H1 (cell line): ENCODE results near the gene LFNG. TPM values are rescaled to one million over a fixed set of nuclear protein-coding genes. Genes with fewer than 3 reads are reported as not detected.

Source experiments
- CTCF ChIA-PET: fragments of 300-600 bp; sonication (Branson Sonifier 250); formaldehyde crosslinking; loops from one replicate; lab custom pipeline; 2021; ENCODE audit not compliant: partially characterized antibody; lab: Charles Lee
- POLR2A ChIA-PET: fragments of 300-600 bp; sonication (Branson Sonifier 250); formaldehyde crosslinking; loops from one replicate; lab custom pipeline; 2021; ENCODE audit warnings: inconsistent platforms; ENCODE audit not compliant: partially characterized antibody; lab: Charles Lee
- DNase-seq, 2 experiments: peaks; one replicate each; pipeline versions ENCODE4 v3.0.0 to v3.0.0-alpha.2; 2010 to 2022; ENCODE audit warnings: low spot score in 2 of 2, low read depth in 1 of 2, mixed read lengths in 1 of 2
- FAIRE-seq: peaks from 2 replicates; lab custom pipeline; 2011; peaks lifted over from hg19 to GRCh38; lab: Jason Lieb, UNC
- H2AFZ ChIP-seq: 2 replicates; pipeline ENCODE4 v1.8.1; 2012; ENCODE audit warnings: low read length, inconsistent platforms
- H2AK5ac ChIP-seq: 2 replicates; pipeline ENCODE4 v1.6.1; 2013; ENCODE audit warnings: low read depth, low read length
- H2BK120ac ChIP-seq: replicated peaks from 2 replicates; pipeline ENCODE3; 2013; ENCODE audit warnings: low read depth, low read length, inconsistent platforms
- H2BK12ac ChIP-seq: 2 replicates; pipeline ENCODE4 v1.6.1; 2013; ENCODE audit warnings: low read depth, low read length
- H2BK15ac ChIP-seq: 2 replicates; pipeline ENCODE4 v1.6.1; 2013; ENCODE audit warnings: low read length
- H2BK20ac ChIP-seq: 2 replicates; pipeline ENCODE4 v1.6.1; 2013; ENCODE audit warnings: low read length
- H2BK5ac ChIP-seq: 2 replicates; pipeline ENCODE4 v1.6.1; 2013; ENCODE audit warnings: low read depth, low read length
- H3K14ac ChIP-seq: 2 replicates; pipeline ENCODE4 v1.6.1; 2013; ENCODE audit warnings: inconsistent platforms; ENCODE audit not compliant: insufficient read length
- H3K18ac ChIP-seq: 2 replicates; pipeline ENCODE4 v1.6.1; 2013; ENCODE audit warnings: low read length; ENCODE audit errors: extremely low read depth
- H3K23ac ChIP-seq: 2 replicates; pipeline ENCODE4 v1.6.1; 2013; ENCODE audit warnings: inconsistent platforms; ENCODE audit not compliant: insufficient read length
- H3K23me2 ChIP-seq: 2 replicates; pipeline ENCODE4 v1.6.1; 2013; ENCODE audit warnings: low read depth, low read length
- H3K27ac ChIP-seq: 2 replicates; pipeline ENCODE4 v1.6.1; 2011; ENCODE audit warnings: low read depth, low read length, inconsistent platforms
- H3K27me3 ChIP-seq, 4 experiments: replicated peaks in 1 of 4; 1 replicate in 1 of 4; 2 replicates in 3 of 4; pipeline versions ENCODE4 v1.6.1 to v1.8.1; 2011 to 2013; ENCODE audit warnings: low read length in 3 of 4, mild to moderate bottlenecking in 3 of 4, inconsistent platforms in 2 of 4, mixed read lengths in 2 of 4, moderate library complexity in 1 of 4; ENCODE audit not compliant: control insufficient read depth in 3 of 4, insufficient read depth in 3 of 4; ENCODE audit errors: extremely low read depth in 1 of 4
- H3K36me3 ChIP-seq, 4 experiments: 2 replicates each; pipeline versions ENCODE4 v1.6.1 to v1.8.1; 2011 to 2013; ENCODE audit warnings: mild to moderate bottlenecking in 4 of 4, low read length in 3 of 4, moderate library complexity in 2 of 4, control low read depth in 1 of 4, inconsistent platforms in 1 of 4; ENCODE audit not compliant: insufficient read depth in 4 of 4, control insufficient read depth in 2 of 4
- H3K4ac ChIP-seq: replicated peaks from 2 replicates; pipeline ENCODE3; 2013; ENCODE audit warnings: low read length, low read depth, mixed read lengths, inconsistent platforms; ENCODE audit not compliant: insufficient read length
- H3K4me1 ChIP-seq, 4 experiments: replicated peaks in 1 of 4; 1 replicate in 1 of 4; 2 replicates in 3 of 4; pipeline versions ENCODE4 v1.6.1 to v1.8.1; 2011 to 2013; ENCODE audit warnings: low read length in 3 of 4, inconsistent platforms in 2 of 4, mixed read lengths in 1 of 4; ENCODE audit not compliant: insufficient read depth in 4 of 4, control insufficient read depth in 3 of 4
- H3K4me2 ChIP-seq, 2 experiments: 2 replicates each; pipeline versions ENCODE4 v1.6.1 to v1.8.1; 2011 to 2013; ENCODE audit warnings: low read depth in 2 of 2, low read length in 2 of 2, control low read depth in 1 of 2, inconsistent platforms in 1 of 2, mild to moderate bottlenecking in 1 of 2; ENCODE audit not compliant: insufficient read depth in 1 of 2
- H3K4me3 ChIP-seq, 4 experiments: fragments of 200-600, 300-600 bp in 1 of 4; sonication (generic), shearing (Covaris generic), sonication (Bioruptor Twin) in 1 of 4; 2 replicates each; pipeline versions ENCODE4 v1.5.1 to v1.8.1; 2011 to 2016; ENCODE audit warnings: low read length in 4 of 4, low read depth in 3 of 4, control low read depth in 2 of 4, inconsistent platforms in 2 of 4, mild to moderate bottlenecking in 2 of 4, mixed read lengths in 1 of 4, moderate library complexity in 1 of 4; ENCODE audit not compliant: insufficient read depth in 2 of 4; ENCODE audit errors: extremely low read depth in 1 of 4
- H3K56ac ChIP-seq: replicated peaks from 2 replicates; pipeline ENCODE3; 2013; ENCODE audit warnings: low read depth, mild to moderate bottlenecking, mixed read lengths, low read length, inconsistent platforms; ENCODE audit not compliant: insufficient read length
- H3K79me1 ChIP-seq: 2 replicates; pipeline ENCODE4 v1.6.1; 2013; ENCODE audit warnings: low read depth, low read length, control low read depth
- H3K79me2 ChIP-seq, 2 experiments: 2 replicates each; pipeline versions ENCODE4 v1.6.1 to v1.8.1; 2012 to 2013; ENCODE audit warnings: low read length in 2 of 2, mild to moderate bottlenecking in 2 of 2, inconsistent platforms in 1 of 2; ENCODE audit not compliant: insufficient read depth in 2 of 2, control insufficient read depth in 1 of 2
- H3K9ac ChIP-seq, 4 experiments: replicated peaks in 1 of 4; 1 replicate in 1 of 4; 2 replicates in 3 of 4; pipeline versions ENCODE4 v1.6.1 to v1.8.1; 2011 to 2013; ENCODE audit warnings: low read depth in 3 of 4, low read length in 3 of 4, control low read depth in 2 of 4, mild to moderate bottlenecking in 2 of 4, moderate library complexity in 2 of 4, inconsistent platforms in 1 of 4; ENCODE audit errors: extremely low read depth in 1 of 4
- H3K9me3 ChIP-seq, 2 experiments: 2 replicates each; pipeline versions ENCODE4 v1.6.1 to v1.8.1; 2012 to 2013; ENCODE audit warnings: mild to moderate bottlenecking in 2 of 2, moderate library complexity in 2 of 2, control low read depth in 1 of 2, inconsistent platforms in 1 of 2, low read depth in 1 of 2, low read length in 1 of 2, mixed read lengths in 1 of 2; ENCODE audit not compliant: insufficient read depth in 2 of 2
- H4K20me1 ChIP-seq, 2 experiments: replicated peaks in 1 of 2; 2 replicates each; pipeline versions ENCODE3 to v1.8.1; 2011 to 2013; ENCODE audit warnings: inconsistent platforms in 2 of 2, low read length in 2 of 2, mild to moderate bottlenecking in 1 of 2; ENCODE audit not compliant: insufficient read depth in 2 of 2, control insufficient read depth in 1 of 2
- H4K5ac ChIP-seq: 2 replicates; pipeline ENCODE4 v1.6.1; 2013; ENCODE audit warnings: low read length, low read depth, mixed read lengths, inconsistent platforms; ENCODE audit not compliant: insufficient read length
- H4K8ac ChIP-seq: 2 replicates; pipeline ENCODE4 v1.8.0; 2013; ENCODE audit warnings: mild to moderate bottlenecking, moderate library complexity, low read length, inconsistent platforms; ENCODE audit not compliant: insufficient read depth; ENCODE audit errors: extremely low read depth
- H4K91ac ChIP-seq: replicated peaks from 2 replicates; pipeline ENCODE3; 2013; ENCODE audit warnings: low read length, mixed read lengths, inconsistent platforms; ENCODE audit not compliant: insufficient read length
- CBX8 ChIP-seq: fragments of 300-800, 300-1000 bp; sonication (generic); IDR thresholded peaks from 2 replicates; pipeline ENCODE4 v1.7.1; 2016; ENCODE audit warnings: low read depth, low read length, borderline replicate concordance
- TEAD4 ChIP-seq: IDR thresholded peaks from 2 replicates; pipeline ENCODE4 v1.6.1; 2012; ENCODE audit warnings: low read depth, low read length, inconsistent platforms, mixed read lengths
- WGBS, 2 experiments: shearing (Covaris generic) in 1 of 2; methylation state at CpG; one replicate each; pipeline versions ENCODE4 v1.1.6 to v1.1.7; 2013 to 2015; ENCODE audit warnings: low lambda C conversion rate in 2 of 2, mixed read lengths in 2 of 2, inconsistent platforms in 1 of 2, low coverage in 1 of 2, missing lambda C conversion rate in 1 of 2; ENCODE audit not compliant: insufficient replicate concordance in 2 of 2, insufficient coverage in 1 of 2, insufficient read length in 1 of 2; ENCODE audit errors: extremely low coverage in 1 of 2, missing lambda C conversion rate in 1 of 2; 5-methylcytosine and 5-hydroxymethylcytosine counted together
- polyA plus RNA-seq, 7 experiments: library from polyadenylated mRNA; depleted of rRNA in 3 of 7; stranded (reverse) in 5 of 7; unstranded in 2 of 7; fragments of >200 nt in 5 of 7; fragments of 200-250 nt in 2 of 7; gene quantifications; 1 replicate in 5 of 7; 2 replicates in 1 of 7; 4 replicates in 1 of 7; pipeline versions ENCODE4 v1.2.1 to v1.2.3, GENCODE V29; 2011 to 2013; ENCODE audit warnings: missing spikeins in 2 of 7, mixed read lengths in 2 of 7
- total RNA-seq: library from RNA; stranded (reverse); fragmentation: NEBNext Ultra II Directional; extraction: Animal tissue kit (Norgen Biotek cat#: 25700); gene quantifications from 2 replicates; pipeline ENCODE4 v1.2.1, GENCODE V29; 2021

Gene LFNG
- total and polyA plus RNA-seq, 2 of the 8 experiments (the other 6 are each of a cell fraction or from before 2014, with no cell fraction given) = 31.6 to 35.6 TPM

DNA sequence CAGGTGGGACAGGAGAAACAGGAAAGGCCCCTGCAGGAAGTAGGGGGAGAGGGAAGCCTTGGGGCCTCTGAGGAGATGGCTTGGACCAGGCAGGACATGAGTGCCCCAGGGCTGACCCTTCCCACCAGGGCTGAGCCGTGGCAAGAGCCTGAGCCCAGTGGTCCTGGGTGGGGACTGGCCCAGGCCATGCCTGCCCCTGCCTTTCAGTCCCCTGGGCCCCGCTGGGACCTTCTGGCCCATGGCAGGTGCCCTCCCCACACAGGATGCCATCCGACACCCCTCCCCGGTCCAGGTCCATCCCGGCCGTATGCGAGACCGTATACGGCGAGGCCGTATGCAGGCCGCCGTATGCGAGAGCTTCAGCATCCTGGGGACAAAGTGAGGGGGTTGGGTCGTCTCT lies 45.4 kb upstream of the LFNG start:
- no peaks in the 10 kb centered on the region; the same call in 1 of the 2 replicates for H3K23me2 ChIP-seq
- H4K20me1 ChIP-seq = no peaks in the 10 kb centered on the region
- no peaks in the 10 kb centered on the region; a peak in 2 of 7 replicates for H3K27me3 ChIP-seq
- no peak overlapping the region for H3K56ac ChIP-seq
- no peak overlapping the region for H3K9ac ChIP-seq
- H3K4me3 ChIP-seq = no peak overlapping the region
- peaks cover 0 to 40% (median 23%) of the 10 kb centered on the region in 4 experiments; a peak in 6 of 7 replicates for H3K4me1 ChIP-seq
- H2BK15ac ChIP-seq = 0 out of 2 replicates have a peak overlapping the region, but pooled peaks have one; percentile 46
- H2BK5ac ChIP-seq = peak overlapping the region; percentile 95; the same call in 1 of the 2 replicates
- peak overlapping the region; percentile 98 for H2BK20ac ChIP-seq
- POLR2A ChIA-PET = interaction anchor here (0.8 to 1.2 kb wide), 4 partner anchors 8 to 56 kb away, joined by 3 to 5 read pairs (median 3); no protein-coding TSS in a partner anchor
- H4K91ac ChIP-seq = peak overlapping the region; percentile 78
- DNase-seq (no peak), FAIRE-seq (no peak)
- TF ChIP-seq TEAD4 = peak; percentile 14; the same call in 1 of the 2 replicates
- TF ChIP-seq CBX8 = no peak
- peak overlapping the region; percentile 74 for H3K4ac ChIP-seq
- no peaks in the 10 kb centered on the region for H3K79me1 ChIP-seq
- H3K36me3 ChIP-seq = no peaks in the 10 kb centered on the region
- H2BK120ac ChIP-seq = peak overlapping the region; percentile 69
- H3K23ac ChIP-seq = no peak overlapping the region
- no peak overlapping the region for H3K14ac ChIP-seq
- no peaks in the 10 kb centered on the region for H3K9me3 ChIP-seq
- H3K27ac ChIP-seq = no peak overlapping the region
- no peaks in the 10 kb centered on the region for H3K79me2 ChIP-seq
- no peak overlapping the region for H2AFZ ChIP-seq
- H3K4me2 ChIP-seq = no peak overlapping the region
- H3K18ac ChIP-seq = peak overlapping the region; percentile 83
- H4K8ac ChIP-seq = peak overlapping the region; percentile 83; the same call in 1 of the 2 replicates
- CTCF ChIA-PET = interaction anchor here (0.6 to 15.9 kb wide), 9 partner anchors 8 to 201 kb away, joined by 3 to 266 read pairs (median 3); no protein-coding TSS in a partner anchor
- WGBS, 2 experiments = 46% methylated on average over 13 of the region's 15 CpGs; no CpG with 5 or more reads in 1 of the 2 experiments
- no peak overlapping the region for H2AK5ac ChIP-seq
- no peak overlapping the region for H4K5ac ChIP-seq
- peak overlapping the region; percentile 87; the same call in 1 of the 2 replicates for H2BK12ac ChIP-seq
